DOHH2 (cell line): ENCODE measurements around the gene POT1.

Source experiments
- EZH2phosphoT487 ChIP-seq: fragments of 200-600 bp; sonication (generic); IDR thresholded peaks from 2 replicates; pipeline ENCODE4 v1.6.1; 2017; ENCODE audit warnings: borderline replicate concordance, mild to moderate bottlenecking, antibody characterized with exemption, low read length, moderate library complexity, mixed read lengths
- TF ChIP-seq, protein P1 (sequence below): fragments of 200-600 bp; sonication (generic); IDR thresholded peaks from one replicate; pipeline ENCODE4 v1.5.1; 2014; ENCODE audit warnings: antibody characterized with exemption, mild to moderate bottlenecking, low read depth, low read length; ENCODE audit not compliant: poor library complexity, severe bottlenecking

DNA sequence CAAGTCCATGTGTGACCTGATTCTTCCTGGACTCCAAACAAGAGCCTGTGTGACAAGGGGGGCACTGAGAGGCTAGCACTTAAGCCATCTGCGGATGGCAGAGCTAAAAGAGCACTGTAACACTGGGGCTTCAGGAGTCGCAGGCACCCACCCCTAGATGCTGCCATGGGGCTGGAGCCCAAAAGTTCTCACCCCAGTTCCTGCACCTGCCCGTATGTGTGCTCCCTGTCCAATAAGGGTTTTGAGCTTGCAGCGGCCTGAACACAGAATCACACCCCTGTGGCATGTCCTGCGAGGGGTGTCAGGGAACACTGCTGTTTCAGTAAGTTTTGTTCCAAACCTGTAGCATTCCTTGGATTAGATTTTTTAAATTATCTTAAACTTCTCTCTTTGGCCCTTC, 110.8 kb downstream of the POT1 start:
- TF ChIP-seq, protein P1, sequence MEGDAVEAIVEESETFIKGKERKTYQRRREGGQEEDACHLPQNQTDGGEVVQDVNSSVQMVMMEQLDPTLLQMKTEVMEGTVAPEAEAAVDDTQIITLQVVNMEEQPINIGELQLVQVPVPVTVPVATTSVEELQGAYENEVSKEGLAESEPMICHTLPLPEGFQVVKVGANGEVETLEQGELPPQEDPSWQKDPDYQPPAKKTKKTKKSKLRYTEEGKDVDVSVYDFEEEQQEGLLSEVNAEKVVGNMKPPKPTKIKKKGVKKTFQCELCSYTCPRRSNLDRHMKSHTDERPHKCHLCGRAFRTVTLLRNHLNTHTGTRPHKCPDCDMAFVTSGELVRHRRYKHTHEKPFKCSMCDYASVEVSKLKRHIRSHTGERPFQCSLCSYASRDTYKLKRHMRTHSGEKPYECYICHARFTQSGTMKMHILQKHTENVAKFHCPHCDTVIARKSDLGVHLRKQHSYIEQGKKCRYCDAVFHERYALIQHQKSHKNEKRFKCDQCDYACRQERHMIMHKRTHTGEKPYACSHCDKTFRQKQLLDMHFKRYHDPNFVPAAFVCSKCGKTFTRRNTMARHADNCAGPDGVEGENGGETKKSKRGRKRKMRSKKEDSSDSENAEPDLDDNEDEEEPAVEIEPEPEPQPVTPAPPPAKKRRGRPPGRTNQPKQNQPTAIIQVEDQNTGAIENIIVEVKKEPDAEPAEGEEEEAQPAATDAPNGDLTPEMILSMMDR: no peak
- no peak for TF ChIP-seq EZH2phosphoT487
